Body of pancreas (tissue), 4 donors: ENCODE results near the gene ADAMTSL4. TPM values are rescaled to one million over a fixed set of nuclear protein-coding genes. Genes with fewer than 3 reads are reported as not detected.

Experiments
- ATAC-seq: fragments of 150-250 bp; one replicate; pipeline ENCODE4 v1.9.1; 2016
- DNase-seq, 4 donors: peaks; one replicate each; pipeline ENCODE4 v3.0.0-alpha.2; 2019
- H3K27ac ChIP-seq, 4 donors: fragments of 200-600 bp; sonication (generic); 1 replicate in 3 of 4; 2 replicates in 1 of 4; pipeline versions ENCODE4 v1.5.1 to v1.6.1; 2016 to 2019; ENCODE audit warnings: mild to moderate bottlenecking in 1 of 4, mixed read lengths in 1 of 4, moderate library complexity in 1 of 4
- H3K27me3 ChIP-seq, 2 donors: fragments of 200-600 bp; sonication (generic); one replicate each; pipeline ENCODE4 v1.6.0; 2016; ENCODE audit warnings: mild to moderate bottlenecking in 1 of 2
- H3K36me3 ChIP-seq, 2 donors: fragments of 200-600 bp; sonication (generic); replicated peaks in 1 of 2; 2 replicates each; pipeline ENCODE4 v1.5.1; 2016; ENCODE audit warnings: low read depth in 2 of 2; ENCODE audit not compliant: insufficient read depth in 1 of 2
- H3K4me1 ChIP-seq: fragments of 200-600 bp; sonication (generic); one replicate; pipeline ENCODE4 v1.6.0; 2016
- H3K4me3 ChIP-seq, 2 donors: fragments of 200-600 bp; sonication (generic); 1 replicate in 1 of 2; 2 replicates in 1 of 2; pipeline ENCODE4 v1.5.1; 2016 to 2019
- H3K9me3 ChIP-seq, 3 donors: fragments of 200-600 bp; sonication (generic); 1 replicate in 2 of 3; 2 replicates in 1 of 3; pipeline ENCODE4 v1.5.1; 2016
- CTCF ChIP-seq, 7 experiments: fragments of 450-650 bp in 4 of 7; fragments of 200-600 bp in 3 of 7; sonication (generic) in 3 of 7; IDR thresholded peaks; one replicate each; pipeline ENCODE4 v1.5.1; 2016 to 2019; ENCODE audit warnings: antibody characterized with exemption in 7 of 7
- POLR2A ChIP-seq, 3 donors: fragments of 450-650 bp; IDR thresholded peaks; one replicate each; pipeline ENCODE4 v1.6.1; 2016; ENCODE audit warnings: antibody characterized with exemption in 3 of 3, mild to moderate bottlenecking in 2 of 3
- WGBS, 2 donors: methylation state at CpG; one replicate each; pipeline ENCODE4 v1.1.5; 2017; 5-methylcytosine and 5-hydroxymethylcytosine counted together
- intact Hi-C: fragments of 100-400 bp; cut with DNase I; formaldehyde crosslinking; loops from one replicate; pipeline ENCODE4 v1.15.1; 2023
- total RNA-seq, 2 donors: library from RNA; depleted of rRNA; stranded (reverse); fragments of >200 nt; gene quantifications; one replicate each; pipeline ENCODE4 v1.1.0, GENCODE V29; 2016

ADAMTSL4 gene
- total RNA-seq, 2 donors from 2014 or later = 4.7 to 7.6 TPM

GRCh38 chr1:150511551-150511950 is 37.7 kb upstream of the ADAMTSL4 start:
- DNase-seq (peak; percentile 57 to 68 (median 64)), ATAC-seq (no peak)
- Histone ChIP-seq H3K4me1 (peaks cover 26% of the 10 kb centered on the region), H3K27ac (peak overlapping the region in 3 of 4 donors; percentile 20 to 63 (median 24)), H3K4me3 (no peak overlapping the region), H3K27me3 (no peaks in the 10 kb centered on the region), H3K36me3 (no peaks in the 10 kb centered on the region), H3K9me3 (no peaks in the 10 kb centered on the region)
- TF ChIP-seq POLR2A (IDR thresholded peaks at IDR 0.05) (no peak), CTCF (IDR thresholded peaks at IDR 0.05) (peak in 1 of 7 experiments; percentile 9)
- WGBS, 2 donors = 50 to 51% methylated on average over 5 to 12 of the region's 12 CpGs
- intact Hi-C loops = no loop called here

- H3K4me3 ChIP-seq = no peak overlapping the region
- TF ChIP-seq POLR2A (IDR thresholded peaks at IDR 0.05) (no peak), CTCF (IDR thresholded peaks at IDR 0.05) (no peak)
- peaks cover 28% of the 10 kb centered on the region for H3K4me1 ChIP-seq
- H3K27me3 ChIP-seq = no peaks in the 10 kb centered on the region
- peak overlapping the region in 1 of 4 donors; percentile 63 for H3K27ac ChIP-seq
- H3K36me3 ChIP-seq = no peaks in the 10 kb centered on the region
- no peaks in the 10 kb centered on the region for H3K9me3 ChIP-seq
- intact Hi-C loops = no loop called here
- DNase-seq = no peak
- no peak for ATAC-seq
- 80 to 88% methylated on average over 16 to 17 of the region's 17 CpGs for WGBS, 2 donors
Observed at GRCh38 chr1:150511985-150512660, 37.1 kb upstream of the ADAMTSL4 start.

GRCh38 chr1:150512846-150513245 is 36.4 kb upstream of the ADAMTSL4 start:
- Histone ChIP-seq H3K9me3 (no peaks in the 10 kb centered on the region), H3K4me3 (no peak overlapping the region), H3K27ac (no peak overlapping the region), H3K27me3 (no peaks in the 10 kb centered on the region), H3K36me3 (no peaks in the 10 kb centered on the region), H3K4me1 (peaks cover 33% of the 10 kb centered on the region)
- TF ChIP-seq CTCF (IDR thresholded peaks at IDR 0.05) = no peak
- no peak for TF ChIP-seq POLR2A (IDR thresholded peaks at IDR 0.05)
- 93 to 100% methylated on average over 2 of the region's 2 CpGs for WGBS, 2 donors
- ATAC-seq = no peak
- intact Hi-C loops = no loop called here
- no peak for DNase-seq

GRCh38 chr1:150513351-150513791 is 35.8 kb upstream of the ADAMTSL4 start:
- WGBS, 2 donors = 75 to 93% methylated on average over 7 of the region's 7 CpGs
- H3K27ac ChIP-seq = no peak overlapping the region
- H3K4me1 ChIP-seq = peaks cover 33% of the 10 kb centered on the region
- ATAC-seq (no peak), DNase-seq (no peak)
- no peaks in the 10 kb centered on the region for H3K36me3 ChIP-seq
- TF ChIP-seq CTCF (IDR thresholded peaks at IDR 0.05) = no peak
- TF ChIP-seq POLR2A (IDR thresholded peaks at IDR 0.05) = no peak
- intact Hi-C loops = no loop called here
- no peak overlapping the region for H3K4me3 ChIP-seq
- H3K27me3 ChIP-seq = no peaks in the 10 kb centered on the region
- H3K9me3 ChIP-seq = no peaks in the 10 kb centered on the region

- H3K9me3 ChIP-seq = no peaks in the 10 kb centered on the region
- no peaks in the 10 kb centered on the region for H3K36me3 ChIP-seq
- 88 to 93% methylated on average over 9 of the region's 9 CpGs for WGBS, 2 donors
- H3K27ac ChIP-seq = no peak overlapping the region
- H3K4me1 ChIP-seq = peaks cover 33% of the 10 kb centered on the region
- DNase-seq (no peak), ATAC-seq (no peak)
- intact Hi-C loops = no loop called here
- TF ChIP-seq POLR2A (IDR thresholded peaks at IDR 0.05) (no peak), CTCF (IDR thresholded peaks at IDR 0.05) (no peak)
- H3K27me3 ChIP-seq = no peaks in the 10 kb centered on the region
- no peak overlapping the region for H3K4me3 ChIP-seq
Observed at GRCh38 chr1:150514260-150514659, 34.9 kb upstream of the ADAMTSL4 start.
